HG03196 (cell line): Measurements from ENCODE around the gene SYMPK.
"Not testable (repeated sequence)": the region's sequence is repeated elsewhere in the genome, so short reads cannot be mapped to it uniquely, and the experiment has no call there.

Experiments used
- ATAC-seq: cut with Tn5 transposase; IDR thresholded peaks from one replicate; pipeline ENCODE4 v1.9.1; 2021; ENCODE audit not compliant: unreplicated experiment

Gene SYMPK

DNA sequence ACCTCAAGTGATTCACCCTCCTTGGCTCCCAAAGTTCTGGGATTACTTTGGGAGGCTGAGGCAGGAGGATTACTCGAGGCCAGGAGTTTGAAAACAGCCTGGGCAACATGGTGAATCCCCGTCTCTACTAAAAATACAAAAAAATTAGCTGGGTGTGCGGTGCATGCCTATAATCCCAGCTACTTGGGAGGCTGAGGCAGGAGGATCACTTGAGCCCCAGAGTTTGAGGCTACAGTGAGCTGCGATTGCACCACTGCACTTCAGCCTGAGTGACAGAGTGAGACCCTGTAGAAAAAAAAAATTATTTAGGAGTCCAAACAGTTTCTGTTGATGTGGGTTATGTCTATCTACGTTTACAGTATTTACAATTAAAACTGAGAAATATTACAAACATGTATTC, 7.9 kb upstream of the SYMPK start:
- ATAC-seq, result no peak

DNA sequence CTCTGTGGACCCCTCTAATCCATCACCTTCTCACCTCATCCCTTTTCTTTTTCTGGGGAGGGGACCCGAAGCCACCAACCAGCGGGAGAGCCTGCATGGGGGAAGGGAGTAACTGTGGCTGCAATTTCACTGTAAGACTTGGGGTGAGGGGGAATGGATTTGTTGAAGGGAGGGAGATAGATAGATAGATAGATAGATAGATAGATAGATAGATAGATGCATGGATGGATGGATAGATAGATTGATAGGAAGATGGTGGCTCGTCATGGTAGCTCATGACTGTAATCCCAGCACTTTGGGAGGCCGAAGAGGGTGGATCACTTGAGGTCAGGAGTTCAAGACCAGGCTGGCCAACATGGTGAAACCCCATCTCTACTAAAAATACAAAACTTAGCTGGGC, 4.3 kb upstream of the SYMPK start:
- not testable (repeated sequence) for ATAC-seq

DNA sequence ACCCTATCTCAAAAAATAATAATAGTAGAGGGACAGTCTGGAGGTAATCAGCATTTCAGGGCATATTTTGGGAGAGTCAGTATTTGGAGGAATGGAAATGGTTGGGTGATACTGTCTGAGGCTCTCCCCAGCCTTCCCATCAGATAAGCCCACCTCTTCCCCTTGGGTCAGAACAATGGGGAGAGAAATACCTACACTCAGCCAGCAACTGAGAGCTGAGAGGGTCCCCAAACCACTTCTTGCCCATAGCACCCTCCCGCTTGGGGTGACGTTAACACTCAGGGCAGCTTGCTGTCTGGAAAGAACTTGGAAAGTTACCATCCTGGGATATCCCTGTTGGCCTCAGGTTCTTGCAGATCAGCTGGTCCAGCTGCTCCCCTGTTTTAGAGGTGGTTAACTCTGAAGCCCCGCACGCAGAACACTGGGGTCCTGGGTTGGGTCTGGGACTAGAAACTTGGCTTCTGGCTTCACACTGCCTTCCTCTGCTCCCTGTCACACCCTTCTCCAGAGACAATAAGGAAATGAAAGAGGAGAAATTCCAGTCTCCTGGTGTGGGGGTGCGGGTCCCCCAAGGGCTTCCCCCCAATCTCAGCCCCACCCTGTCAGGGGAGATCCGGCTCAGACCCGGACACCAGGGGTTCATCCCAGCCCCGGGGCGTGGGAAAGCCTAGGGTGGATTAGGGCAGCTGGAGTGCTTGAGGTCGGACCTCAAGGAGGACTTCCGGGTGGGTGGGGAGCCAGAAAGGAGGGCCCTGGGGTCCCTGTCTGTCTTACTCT, 3.6 kb upstream of the SYMPK start:
- ATAC-seq, result no peak

DNA sequence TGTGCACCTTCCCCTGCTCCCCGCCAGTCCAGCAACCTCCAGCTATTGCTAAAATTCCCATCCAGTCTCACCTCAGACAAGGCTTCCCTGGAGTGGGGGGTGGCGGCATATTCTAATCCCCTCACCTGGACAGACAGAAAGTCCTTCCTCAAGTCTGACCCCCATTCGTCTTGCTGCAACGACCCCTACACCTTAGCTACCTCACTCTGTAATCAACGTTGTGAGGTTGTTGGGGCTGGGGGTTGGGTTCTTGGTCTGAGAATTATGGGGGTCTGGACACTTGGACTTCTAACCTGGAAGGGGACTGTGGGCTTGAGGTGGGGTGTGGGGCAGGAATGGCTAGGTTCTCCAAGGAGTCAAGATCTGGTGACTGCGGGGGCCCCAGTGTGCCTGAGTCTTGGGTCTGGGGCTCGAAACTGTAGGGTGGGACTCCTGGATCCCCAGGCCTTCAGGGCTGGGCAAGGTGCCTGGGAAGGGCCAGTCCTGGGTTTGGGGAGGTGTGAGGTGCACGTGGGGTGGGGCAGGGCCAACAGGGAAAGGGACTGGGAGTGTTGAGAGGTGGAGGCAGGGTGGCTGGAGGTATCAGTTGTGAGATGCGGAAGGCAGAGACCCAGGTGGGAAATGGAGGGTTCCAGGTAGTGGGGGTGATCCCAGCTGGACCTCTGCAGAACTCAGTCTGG, 2.5 kb upstream of the SYMPK start:
- ATAC-seq, result no peak

DNA sequence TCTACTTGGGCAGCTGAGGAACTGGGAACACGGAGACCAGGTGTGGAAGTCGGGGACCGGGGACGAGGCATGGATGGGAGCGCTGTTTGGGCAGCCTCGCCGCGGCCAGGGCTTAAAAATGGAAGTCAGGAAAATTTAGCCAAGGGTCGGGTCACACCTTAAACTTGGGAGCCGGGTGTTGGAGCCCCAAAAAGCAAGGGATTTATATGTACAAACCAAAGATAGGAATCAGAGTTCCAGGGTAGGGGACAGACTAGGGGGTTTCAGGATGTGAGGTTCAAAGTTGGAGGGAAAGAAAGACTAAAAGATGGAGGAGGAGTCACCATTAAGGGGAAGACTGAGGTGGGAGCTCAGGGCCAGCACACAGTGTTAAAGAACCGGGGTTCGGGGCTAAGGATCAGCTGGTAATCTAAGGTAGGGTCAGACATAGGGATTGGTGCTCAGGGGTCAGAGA, 1.7 kb upstream of the SYMPK start:
- no peak for ATAC-seq

DNA sequence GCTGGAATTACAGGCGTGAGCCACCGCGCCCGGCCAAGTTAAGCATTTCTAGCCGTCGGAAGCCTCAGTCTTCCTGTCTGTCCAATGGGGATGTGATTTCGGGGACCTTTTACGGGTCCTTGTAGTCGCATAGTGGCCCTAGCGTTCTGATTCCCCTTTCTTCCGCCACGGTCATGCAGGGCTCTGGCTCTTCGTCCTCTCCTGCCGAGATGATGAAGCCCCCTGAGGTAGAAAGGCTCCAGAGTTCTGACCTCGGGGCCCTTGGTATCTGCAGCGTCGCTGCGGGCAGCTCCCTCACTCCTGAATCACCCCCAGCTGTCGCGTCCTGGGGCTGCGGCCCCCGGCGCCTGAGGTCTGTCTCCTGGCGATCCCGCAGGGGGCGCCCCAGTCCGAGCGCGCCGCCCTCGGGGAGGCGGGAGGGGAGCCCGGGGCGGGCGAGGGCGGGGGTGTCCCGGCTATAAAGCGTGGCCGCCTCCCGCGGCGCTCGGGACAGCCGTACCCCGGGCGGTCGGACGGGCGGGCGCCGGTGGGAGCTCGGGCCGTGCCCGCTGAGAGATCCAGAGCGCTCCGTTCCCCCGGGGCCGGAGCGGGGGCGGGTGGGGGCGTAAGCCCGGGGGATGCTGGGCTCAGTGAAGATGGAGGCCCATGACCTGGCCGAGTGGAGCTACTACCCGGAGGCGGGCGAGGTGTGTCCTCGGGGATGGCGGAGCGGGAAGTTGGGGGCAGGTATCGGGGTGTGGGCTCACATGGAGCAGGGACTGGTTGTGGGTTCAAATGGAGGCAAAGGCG, 1.1 kb upstream of the SYMPK start, which contains the start of gene FOXA3:
Gene FOXA3, plus strand, starts transcription at position 487 of the 789 bp plus-strand sequence. Its CDS starts 131 bp downstream, at position 618.
- ATAC-seq, result peak; percentile 45

DNA sequence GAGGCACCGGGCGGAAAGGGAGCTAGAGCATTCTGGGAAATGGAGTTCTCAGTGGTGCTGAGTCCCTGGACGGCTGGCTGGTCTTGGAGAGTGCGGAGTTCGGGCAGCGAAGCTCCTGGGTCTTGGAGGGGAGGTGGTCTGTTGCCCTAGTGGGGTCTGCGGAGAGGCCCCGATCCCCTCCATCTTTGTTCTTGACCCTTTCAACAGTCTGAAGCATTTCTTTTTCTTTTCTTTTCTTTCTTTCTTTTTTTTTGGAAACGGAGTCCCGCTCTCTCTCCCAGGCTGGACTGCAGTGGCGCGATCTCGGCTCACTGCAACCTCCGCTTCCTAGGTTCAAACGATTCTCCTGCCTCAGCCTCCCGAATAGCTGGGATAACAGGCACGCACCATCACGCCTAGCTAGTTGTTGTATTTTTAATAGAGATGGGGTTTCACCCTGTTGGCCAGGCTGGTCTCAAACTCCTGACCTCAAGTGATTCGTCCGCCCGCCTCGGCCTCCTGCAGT, 440 bp upstream of the SYMPK start:
- ATAC-seq, result no peak

DNA sequence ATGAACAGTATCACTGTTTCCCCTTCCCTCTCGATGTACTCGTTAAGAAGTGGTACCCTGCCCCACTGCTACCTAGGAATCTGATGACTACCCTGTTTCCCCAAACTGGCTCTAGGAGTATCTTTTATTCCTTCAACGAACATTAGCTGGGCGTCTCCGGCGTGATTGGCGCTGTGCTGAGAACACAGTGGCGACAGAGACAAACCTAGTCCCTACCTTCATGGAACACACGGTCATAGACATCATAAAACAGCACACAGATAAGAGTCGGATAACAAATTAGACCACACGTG, 730 bp downstream of the SYMPK start:
- ATAC-seq, result no peak

DNA sequence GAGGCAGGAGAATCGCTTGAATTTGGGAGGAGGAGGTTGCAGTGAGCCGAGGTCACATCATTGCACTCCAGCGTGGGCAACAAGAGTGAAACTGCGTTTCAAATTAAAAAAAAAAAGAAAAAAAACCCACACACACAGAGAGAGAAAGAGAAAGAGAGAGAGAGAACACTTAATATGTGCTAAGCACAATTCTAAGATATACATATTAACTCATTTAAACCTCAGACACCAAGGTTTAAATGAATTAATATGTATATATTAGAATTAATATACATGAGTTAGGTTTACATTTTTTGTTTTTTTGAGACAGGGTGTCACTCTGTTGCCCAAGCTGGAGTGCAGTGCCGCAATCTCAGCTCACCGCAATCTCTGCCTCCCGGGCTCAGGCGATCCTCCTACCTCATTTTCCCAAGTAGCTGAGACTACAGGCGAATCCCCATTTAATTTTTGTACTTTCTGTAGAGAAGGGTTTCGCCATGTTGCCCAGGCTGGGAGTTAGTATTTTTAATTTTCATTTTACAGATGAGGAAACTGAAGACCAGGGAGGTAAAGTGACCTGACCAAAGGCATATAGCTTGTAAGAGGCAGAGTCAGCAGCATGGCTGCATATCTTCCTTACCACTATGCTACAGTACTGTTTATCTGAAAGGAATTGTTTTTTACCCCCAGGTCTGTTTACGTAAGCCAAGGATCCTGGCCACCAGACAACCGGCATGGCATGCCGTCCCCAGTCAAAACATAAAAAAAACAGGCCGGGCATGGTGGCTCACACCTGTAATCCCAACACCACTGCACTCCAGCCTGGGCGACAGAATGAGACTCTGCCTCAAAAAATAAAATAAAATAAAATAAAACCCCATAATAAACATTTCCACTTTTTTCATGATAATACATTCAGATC, 2.3 kb downstream of the SYMPK start:
- ATAC-seq, result no peak

DNA sequence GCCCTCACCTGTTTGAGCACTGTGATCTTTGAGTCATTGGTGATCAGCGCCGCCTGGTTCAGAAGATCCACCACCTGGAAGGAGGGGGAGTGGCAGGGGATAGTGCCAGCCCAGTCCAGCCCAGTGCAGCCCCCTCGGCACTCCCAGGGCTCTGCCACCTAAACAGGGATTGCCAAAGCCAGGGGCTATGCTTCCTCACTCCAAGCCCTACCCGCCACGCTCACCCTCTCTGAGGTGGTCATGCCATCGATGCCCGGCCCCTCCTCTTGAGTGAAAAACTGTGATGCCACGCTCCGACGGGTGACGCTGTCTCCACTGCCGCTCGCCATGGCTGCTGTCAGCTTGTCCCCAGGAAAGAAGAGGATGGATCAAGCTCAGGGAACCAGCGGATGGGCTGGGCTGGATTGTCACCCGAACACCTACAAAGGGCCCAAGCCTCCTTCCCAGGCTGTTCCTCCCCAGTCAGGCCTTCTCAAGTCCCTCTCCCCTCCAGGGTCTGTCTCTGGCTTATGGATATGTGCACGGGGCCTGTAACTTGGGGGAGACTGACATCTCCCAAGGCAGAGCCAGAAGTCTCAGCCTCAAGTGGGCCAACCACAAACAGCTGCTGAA, 8.7 kb downstream of the SYMPK start:
- no peak for ATAC-seq

DNA sequence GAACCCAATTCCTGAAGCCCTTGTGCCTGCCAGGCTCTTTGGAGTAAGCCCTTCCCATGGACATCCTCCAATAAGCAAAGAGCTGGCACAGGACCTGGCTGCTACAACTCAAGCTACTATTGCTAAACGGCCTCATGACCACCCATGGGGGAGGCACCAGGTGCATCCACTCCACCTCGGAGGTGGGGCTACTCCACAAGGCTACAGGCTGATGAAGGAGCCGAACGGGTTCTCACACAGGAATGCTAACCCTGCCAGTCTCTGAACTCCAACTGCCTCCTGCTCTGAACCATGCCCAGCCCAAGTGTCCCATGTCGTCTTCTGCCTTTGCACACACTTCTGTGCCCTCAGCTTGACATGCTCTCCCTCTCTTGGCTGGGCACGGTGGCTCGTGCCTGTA, 10.0 kb downstream of the SYMPK start:
- no peak for ATAC-seq

DNA sequence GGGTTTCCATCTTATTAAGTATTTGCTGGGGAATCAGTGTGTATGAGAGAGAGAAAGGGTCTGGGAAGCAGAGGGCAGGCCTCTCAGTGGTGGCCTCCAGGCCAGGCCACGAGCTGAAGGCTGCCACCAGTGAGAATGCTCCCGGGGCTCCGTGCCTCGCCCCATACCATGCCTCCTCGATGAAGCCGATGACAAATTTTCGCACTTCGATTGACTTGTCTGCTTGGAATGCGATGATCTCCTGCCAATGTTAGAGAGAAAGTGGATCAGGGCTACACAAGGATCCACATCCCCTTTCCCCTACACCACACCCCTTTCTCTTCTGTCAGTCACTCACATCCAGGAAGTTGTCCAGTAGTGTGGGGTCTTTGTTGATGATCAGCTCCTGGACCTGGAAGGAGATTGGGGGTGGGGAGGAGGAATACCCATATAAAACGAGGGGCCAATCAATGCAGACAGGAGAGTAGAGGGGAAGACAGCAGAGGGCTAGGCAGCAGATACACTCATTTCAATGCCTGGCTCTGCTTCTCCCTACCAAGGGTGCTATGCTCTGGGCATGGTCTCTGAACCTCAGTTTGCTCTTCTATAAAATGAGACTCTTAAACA, 10.7 kb downstream of the SYMPK start:
- no peak for ATAC-seq

DNA sequence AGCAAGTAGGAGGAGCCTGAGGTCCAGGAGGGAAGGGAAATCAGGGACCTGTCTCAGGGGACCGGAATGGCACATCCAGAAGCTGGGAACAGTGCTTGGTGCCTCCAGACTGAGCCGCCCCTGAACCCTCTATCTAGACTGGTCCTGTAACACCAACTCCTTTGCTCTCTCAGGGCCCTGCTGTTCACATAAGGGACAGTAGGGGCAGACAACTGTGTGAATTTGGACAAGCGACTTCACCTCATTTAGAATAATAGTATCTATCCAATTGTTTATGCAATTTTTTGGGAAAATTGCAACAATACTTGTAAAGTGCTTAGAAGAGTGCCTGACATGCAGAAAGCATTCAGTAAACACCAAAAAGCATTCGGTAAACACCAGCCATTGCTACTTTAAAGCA, 14.0 kb downstream of the SYMPK start:
- no peak for ATAC-seq

DNA sequence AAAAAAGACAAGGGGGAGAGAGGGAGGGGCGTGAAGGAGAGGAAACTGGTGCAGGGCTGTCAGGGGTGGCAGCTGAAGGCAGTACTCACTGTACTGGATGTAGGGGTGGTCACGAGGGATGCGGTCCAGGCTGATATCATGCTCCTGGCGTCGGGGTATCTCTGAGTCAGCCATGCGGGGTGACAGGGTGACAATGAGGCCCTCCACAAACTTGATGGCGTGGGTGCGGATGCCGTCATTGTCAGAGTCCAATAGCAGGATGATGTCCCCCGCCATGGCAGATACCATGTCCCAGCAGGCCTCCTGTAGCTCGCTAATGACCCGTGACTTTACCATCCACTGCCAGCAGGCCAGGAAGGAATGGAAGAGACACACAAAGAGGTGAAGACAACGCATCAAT, 15.3 kb downstream of the SYMPK start:
- no peak for ATAC-seq

DNA sequence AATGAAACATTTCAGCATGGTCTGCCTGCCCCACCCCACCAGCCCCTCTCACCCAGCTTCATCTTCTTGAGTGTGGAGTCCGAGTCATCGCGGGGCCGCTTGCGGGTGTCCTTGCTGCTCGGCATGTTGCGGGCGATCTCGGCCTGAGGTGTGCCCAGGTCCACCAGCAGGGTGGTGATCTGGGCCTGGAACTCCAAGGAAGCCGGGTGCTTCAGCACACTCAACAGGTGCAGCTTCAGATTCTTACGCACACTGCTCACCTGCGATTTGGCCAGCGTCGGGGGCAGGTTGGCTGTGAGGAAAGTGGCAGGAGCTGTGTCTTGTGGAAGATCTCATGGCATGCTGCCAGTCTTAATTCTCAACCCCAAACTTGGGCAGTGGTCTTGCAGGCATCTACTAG, 20.7 kb downstream of the SYMPK start:
- no peak for ATAC-seq

DNA sequence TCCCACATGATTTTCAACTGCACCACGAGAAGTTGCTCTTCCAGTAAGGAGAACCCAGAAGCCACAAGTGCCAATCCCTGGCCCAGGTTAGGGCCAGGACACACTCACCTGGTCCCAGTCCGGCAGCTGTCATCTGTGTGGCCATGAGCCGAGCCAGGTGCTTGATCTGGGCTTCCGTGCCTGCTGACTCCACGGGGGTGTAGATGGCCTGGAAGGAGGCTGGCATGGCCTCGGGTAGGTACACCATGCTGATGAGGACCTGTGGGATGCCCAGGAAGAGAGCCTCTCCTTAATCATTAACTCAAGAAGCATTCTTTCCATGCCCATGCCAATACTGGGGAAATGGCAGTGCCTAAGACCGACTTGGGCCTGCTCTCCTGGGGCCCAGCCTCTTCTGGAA, 28.0 kb downstream of the SYMPK start:
- no peak for ATAC-seq

DNA sequence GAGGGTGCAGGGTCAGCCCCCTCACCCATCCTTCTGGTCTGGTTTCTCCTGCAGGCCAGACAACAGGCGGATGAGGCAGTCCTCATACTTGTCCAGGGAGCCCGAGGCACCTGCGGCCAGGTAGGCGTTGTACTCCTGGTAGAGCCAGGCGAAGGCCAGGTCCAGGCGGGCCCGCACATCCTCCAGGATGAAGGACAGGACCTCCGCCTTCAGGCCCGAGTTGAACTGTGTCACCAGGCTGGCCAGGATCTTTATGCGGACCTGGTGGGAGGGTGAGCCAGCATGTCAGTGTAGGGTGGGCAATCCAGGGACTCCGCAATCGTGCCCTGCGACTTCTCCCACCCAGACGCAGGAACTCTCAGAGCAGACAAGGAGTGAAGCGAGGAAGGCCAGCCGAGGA, 34.0 kb downstream of the SYMPK start:
- no peak for ATAC-seq

DNA sequence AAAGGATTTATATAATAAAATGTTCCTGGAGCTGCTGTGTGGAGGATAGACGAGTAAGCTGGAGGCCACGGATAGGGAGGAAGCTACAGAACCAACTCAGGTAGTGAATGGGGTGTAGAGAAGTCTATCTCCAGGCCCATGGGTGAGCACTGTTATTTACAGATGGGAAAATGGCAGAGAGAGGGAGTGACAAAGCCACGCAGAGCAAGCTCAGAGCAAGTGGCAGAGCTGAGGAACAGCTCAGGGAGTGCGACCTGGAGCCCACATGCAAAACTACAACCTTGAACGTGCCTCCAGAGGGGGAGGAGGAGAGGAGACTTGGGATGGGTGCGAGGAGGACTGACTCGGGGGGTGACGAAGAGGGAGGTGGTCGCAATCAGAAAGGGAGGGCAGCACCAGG, 34.4 kb downstream of the SYMPK start:
- ATAC-seq, result no peak

DNA sequence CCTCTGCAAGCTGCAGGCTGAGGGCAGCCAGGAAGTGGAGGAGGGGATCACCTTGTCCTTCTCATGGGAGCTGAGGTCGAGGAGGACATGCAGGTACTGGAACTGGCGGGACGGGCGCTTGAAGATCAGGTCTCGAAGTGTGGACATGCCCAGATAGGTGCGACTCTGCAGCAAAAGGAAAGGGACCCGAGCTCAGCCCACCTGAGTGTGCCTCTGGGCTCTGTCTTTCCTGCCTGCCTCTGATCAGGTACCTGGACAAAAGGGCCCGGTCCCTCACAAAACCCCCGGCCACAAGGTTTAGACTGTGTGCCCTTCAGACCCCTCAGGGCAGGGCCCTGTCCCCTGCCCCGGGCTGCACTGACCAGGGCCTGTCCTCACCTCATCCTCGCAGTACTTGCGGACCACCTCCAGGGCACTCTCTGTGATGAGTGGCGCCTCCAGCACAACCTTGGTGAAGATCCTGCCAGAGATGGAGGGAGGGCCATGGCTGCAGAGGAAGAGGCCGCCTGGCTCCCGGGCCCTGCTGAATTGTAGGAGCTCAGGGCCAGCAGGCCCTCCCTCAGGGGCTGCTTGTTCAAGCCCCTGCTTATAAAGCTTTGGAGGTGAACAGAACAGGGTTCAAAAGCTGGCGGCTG, 35.4 kb downstream of the SYMPK start:
- no peak for ATAC-seq
